H9 (cell line): ENCODE results near the gene TERT. TPM values are rescaled to one million over a fixed set of nuclear protein-coding genes. Genes with fewer than 3 reads are reported as not detected.

Source experiments
- DNase-seq: peaks from one replicate; pipeline ENCODE4 v3.0.0-alpha.2; 2017
- H2AFZ ChIP-seq: one replicate; pipeline ENCODE4 v1.6.1; 2013; ENCODE audit warnings: mild to moderate bottlenecking, low read length, control low read depth, moderate library complexity
- H2AK5ac ChIP-seq: 2 replicates; pipeline ENCODE4 v1.6.1; 2013; ENCODE audit warnings: low read length, control low read depth, mixed read lengths; ENCODE audit not compliant: insufficient read length
- H2BK120ac ChIP-seq: one replicate; pipeline ENCODE4 v1.6.1; 2013; ENCODE audit warnings: low read depth, mild to moderate bottlenecking, low read length, control low read depth, inconsistent platforms; ENCODE audit not compliant: poor library complexity, severe bottlenecking
- H2BK12ac ChIP-seq: 2 replicates; pipeline ENCODE4 v1.6.1; 2013; ENCODE audit warnings: low read length, control low read depth, mixed read lengths, low read depth; ENCODE audit not compliant: insufficient read length
- H2BK15ac ChIP-seq: 2 replicates; pipeline ENCODE4 v1.6.1; 2013; ENCODE audit warnings: low read depth, low read length, control low read depth
- H2BK20ac ChIP-seq: one replicate; pipeline ENCODE4 v1.6.1; 2013; ENCODE audit warnings: low read depth, mild to moderate bottlenecking, low read length, control low read depth, inconsistent platforms; ENCODE audit not compliant: poor library complexity, severe bottlenecking
- H2BK5ac ChIP-seq: 2 replicates; pipeline ENCODE4 v1.6.1; 2013; ENCODE audit warnings: low read length, control low read depth, mixed read lengths; ENCODE audit not compliant: insufficient read length
- H3K14ac ChIP-seq: 2 replicates; pipeline ENCODE4 v1.6.1; 2013; ENCODE audit warnings: low read length, control low read depth; ENCODE audit not compliant: insufficient read depth
- H3K18ac ChIP-seq: 2 replicates; pipeline ENCODE4 v1.6.1; 2013; ENCODE audit warnings: low read depth, mild to moderate bottlenecking, mixed read lengths, low read length, control low read depth; ENCODE audit not compliant: insufficient read length
- H3K23ac ChIP-seq: 2 replicates; pipeline ENCODE4 v1.6.1; 2013; ENCODE audit warnings: low read length, control low read depth, mixed read lengths, low read depth; ENCODE audit not compliant: insufficient read length
- H3K23me2 ChIP-seq: 2 replicates; pipeline ENCODE4 v1.6.1; 2013; ENCODE audit warnings: low read depth, mild to moderate bottlenecking, mixed read lengths, low read length, control low read depth; ENCODE audit not compliant: insufficient read length, poor library complexity, severe bottlenecking
- H3K27ac ChIP-seq: 2 replicates; pipeline ENCODE4 v1.5.1; 2013; ENCODE audit warnings: low read length, control low read depth, mixed read lengths, low read depth; ENCODE audit not compliant: insufficient read length
- H3K27me3 ChIP-seq: 2 replicates; pipeline ENCODE4 v1.6.1; 2013; ENCODE audit warnings: low read length, control low read depth, inconsistent platforms; ENCODE audit not compliant: insufficient read depth
- H3K4ac ChIP-seq: 2 replicates; pipeline ENCODE4 v1.6.1; 2013; ENCODE audit warnings: low read depth, mild to moderate bottlenecking, control low read depth, inconsistent platforms, low read length, moderate library complexity
- H3K4me1 ChIP-seq: 2 replicates; pipeline ENCODE4 v1.6.1; 2013; ENCODE audit warnings: low read length, control low read depth, inconsistent platforms; ENCODE audit not compliant: insufficient read depth
- H3K4me2 ChIP-seq: 2 replicates; pipeline ENCODE4 v1.6.1; 2013; ENCODE audit warnings: low read length, control low read depth, mixed read lengths; ENCODE audit not compliant: insufficient read length, insufficient read depth
- H3K56ac ChIP-seq: 2 replicates; pipeline ENCODE4 v1.6.1; 2013; ENCODE audit warnings: low read depth, mild to moderate bottlenecking, mixed read lengths, low read length, control low read depth; ENCODE audit not compliant: insufficient read length
- H3K79me1 ChIP-seq: 2 replicates; pipeline ENCODE4 v1.6.1; 2013; ENCODE audit warnings: low read depth, mild to moderate bottlenecking, moderate library complexity, low read length, control low read depth, inconsistent platforms; ENCODE audit not compliant: insufficient read depth, poor library complexity, severe bottlenecking
- H3K79me2 ChIP-seq: 2 replicates; pipeline ENCODE4 v1.6.1; 2013; ENCODE audit warnings: low read length, control low read depth, inconsistent platforms; ENCODE audit not compliant: insufficient read depth
- H3K9ac ChIP-seq: 2 replicates; pipeline ENCODE4 v1.6.1; 2013; ENCODE audit warnings: low read length, control low read depth, mixed read lengths; ENCODE audit not compliant: insufficient read length; ENCODE audit errors: extremely low read depth
- H3K9me3 ChIP-seq: one replicate; pipeline ENCODE4 v1.6.1; 2013; ENCODE audit warnings: low read depth, low read length, inconsistent platforms; ENCODE audit not compliant: control insufficient read depth
- H3T11ph ChIP-seq: one replicate; pipeline ENCODE4 v1.6.1; 2013; ENCODE audit warnings: mild to moderate bottlenecking, low read length, control low read depth, inconsistent platforms
- H4K20me1 ChIP-seq: one replicate; pipeline ENCODE4 v1.6.1; 2013; ENCODE audit not compliant: control insufficient read depth, insufficient read length, insufficient read depth
- H4K5ac ChIP-seq: 2 replicates; pipeline ENCODE4 v1.6.1; 2013; ENCODE audit warnings: low read depth, mild to moderate bottlenecking, mixed read lengths, low read length, control low read depth; ENCODE audit not compliant: insufficient read length
- H4K8ac ChIP-seq: replicated peaks from 2 replicates; pipeline ENCODE4 v1.6.1; 2013; ENCODE audit warnings: low read length, control low read depth, mixed read lengths, low read depth; ENCODE audit not compliant: insufficient read length
- H4K91ac ChIP-seq: 2 replicates; pipeline ENCODE4 v1.6.1; 2013; ENCODE audit warnings: low read depth, mild to moderate bottlenecking, moderate library complexity, mixed read lengths, low read length, control low read depth; ENCODE audit not compliant: insufficient read length
- H3K27ac Mint-ChIP-seq, 3 experiments: 2 replicates in 2 of 3; 3 replicates in 1 of 3; pipeline ENCODE4 v1.8.0; 2020 to 2021; ENCODE audit warnings: mixed read lengths in 3 of 3, mild to moderate bottlenecking in 1 of 3, moderate library complexity in 1 of 3
- H3K27me3 Mint-ChIP-seq: 2 replicates; pipeline ENCODE4 v1.8.0; 2021; ENCODE audit warnings: low read depth, mild to moderate bottlenecking, moderate library complexity, mixed read lengths
- H3K36me3 Mint-ChIP-seq, 3 experiments: 2 replicates in 2 of 3; 3 replicates in 1 of 3; pipeline ENCODE4 v1.8.0; 2020 to 2021; ENCODE audit warnings: low read depth in 3 of 3, mixed read lengths in 3 of 3; ENCODE audit not compliant: insufficient read depth in 1 of 3
- H3K4me1 Mint-ChIP-seq, 2 experiments: 2 replicates each; pipeline ENCODE4 v1.8.0; 2020; ENCODE audit warnings: mixed read lengths in 2 of 2
- H3K4me3 Mint-ChIP-seq, 2 experiments: 2 replicates in 1 of 2; 3 replicates in 1 of 2; pipeline ENCODE4 v1.8.0; 2020 to 2021; ENCODE audit warnings: mild to moderate bottlenecking in 2 of 2, mixed read lengths in 2 of 2, moderate library complexity in 1 of 2
- H3K9me3 Mint-ChIP-seq, 2 experiments: 2 replicates in 1 of 2; 3 replicates in 1 of 2; pipeline ENCODE4 v1.8.0; 2020; ENCODE audit warnings: mild to moderate bottlenecking in 2 of 2, mixed read lengths in 2 of 2, moderate library complexity in 1 of 2
- CTCF ChIP-seq: fragments of 200-600 bp; sonication (generic); conservative IDR thresholded peaks from 3 replicates; pipeline ENCODE4 v1.8.0; 2021; ENCODE audit warnings: antibody characterized with exemption, mild to moderate bottlenecking
- WGBS: extraction: QIAGEN DNeasy Blood & Tissue Kit; methylation state at CpG from one replicate; pipeline ENCODE4 v1.1.7; 2013; ENCODE audit warnings: missing lambda C conversion rate, low lambda C conversion rate, mixed read lengths; ENCODE audit not compliant: insufficient read length; ENCODE audit errors: extremely low coverage; 5-methylcytosine and 5-hydroxymethylcytosine counted together
- total RNA-seq: library from RNA; stranded (reverse); gene quantifications from 2 replicates; pipeline ENCODE4 v1.2.1, GENCODE V29; 2021

The TERT gene
- total RNA-seq, 1 experiment from 2014 or later, result 15.5 TPM

GRCh38 chr5:1298067-1298551 is 3.2 kb upstream of the TERT start:
- H4K20me1 ChIP-seq, result no peaks in the 10 kb centered on the region
- H4K5ac ChIP-seq, result no peak overlapping the region
- Mint-ChIP-seq H3K4me3 (no peak overlapping the region), H3K27ac (no peak overlapping the region), H3K9me3 (peaks cover 0 to 3% of the 10 kb centered on the region in 2 experiments; a peak in 2 of 5 replicates), H3K4me1 (no peaks in the 10 kb centered on the region), H3K36me3 (peaks cover 0 to under 1% (median 0%) of the 10 kb centered on the region in 3 experiments; a peak in 1 of 7 replicates), H3K27me3 (peaks cover 23% of the 10 kb centered on the region)
- no peak overlapping the region for H2BK12ac ChIP-seq
- H3K14ac ChIP-seq, result no peak overlapping the region
- no peak overlapping the region for H2BK20ac ChIP-seq
- H2AK5ac ChIP-seq, result no peak overlapping the region
- TF ChIP-seq CTCF, result no peak
- H3K23me2 ChIP-seq, result peaks cover 12% of the 10 kb centered on the region
- H3K9me3 ChIP-seq, result no peaks in the 10 kb centered on the region
- no peak overlapping the region for H3K18ac ChIP-seq
- DNase-seq, result no peak
- H2AFZ ChIP-seq, result no peak overlapping the region
- H4K91ac ChIP-seq, result no peak overlapping the region
- H3K9ac ChIP-seq, result no peak overlapping the region
- H2BK120ac ChIP-seq, result no peak overlapping the region
- no peak overlapping the region for H3K27ac ChIP-seq
- no peak overlapping the region for H2BK15ac ChIP-seq
- H3K23ac ChIP-seq, result no peak overlapping the region
- no peak overlapping the region for H3T11ph ChIP-seq
- H3K4me2 ChIP-seq, result no peak overlapping the region
- no peak overlapping the region for H3K56ac ChIP-seq
- no peaks in the 10 kb centered on the region for H3K79me2 ChIP-seq
- no peaks in the 10 kb centered on the region for H3K4me1 ChIP-seq
- no peak overlapping the region for H4K8ac ChIP-seq
- WGBS, result no CpG with 5 or more reads among the region's 19 CpGs
- H3K4ac ChIP-seq, result no peak overlapping the region
- H3K27me3 ChIP-seq, result no peaks in the 10 kb centered on the region
- no peak overlapping the region for H2BK5ac ChIP-seq
- H3K79me1 ChIP-seq, result no peaks in the 10 kb centered on the region
